Right lobe of liver (tissue), 6 donors: ENCODE results near the gene KRTAP4-1. TPM values are rescaled to one million over a fixed set of nuclear protein-coding genes. Genes with fewer than 3 reads are reported as not detected.

Experiments used
- ATAC-seq, 4 donors: fragments of 200-7000 bp; cut with Tn5 transposase; one replicate each; pipeline ENCODE4 v1.9.1; 2020; ENCODE audit warnings: mild to moderate bottlenecking in 4 of 4, moderate library complexity in 4 of 4
- DNase-seq, 3 donors: peaks; one replicate each; pipeline ENCODE4 v3.0.0-alpha.2; 2020
- H3K27ac ChIP-seq, 3 donors: fragments of 200-600 bp; one replicate each; pipeline ENCODE4 v1.8.0; 2022
- H3K27me3 ChIP-seq, 2 donors: fragments of 200-600 bp; one replicate each; pipeline ENCODE4 v1.8.0; 2022
- H3K36me3 ChIP-seq, 4 donors: fragments of 200-600 bp; sonication (generic) in 1 of 4; one replicate each; pipeline versions ENCODE4 v1.5.1 to v1.8.0; 2017 to 2022; ENCODE audit warnings: control low read depth in 1 of 4
- H3K4me1 ChIP-seq, 4 donors: fragments of 200-600 bp; sonication (generic) in 1 of 4; one replicate each; pipeline versions ENCODE4 v1.5.1 to v1.8.0; 2017 to 2022; ENCODE audit warnings: control low read depth in 1 of 4
- H3K4me3 ChIP-seq, 3 donors: fragments of 200-600 bp; one replicate each; pipeline ENCODE4 v1.8.0; 2022
- H3K9me3 ChIP-seq, 4 donors: fragments of 200-600 bp; sonication (generic) in 1 of 4; one replicate each; pipeline versions ENCODE4 v1.5.1 to v1.8.0; 2017 to 2022; ENCODE audit warnings: control low read depth in 1 of 4
- CTCF ChIP-seq, 4 donors: fragments of 200-600 bp in 3 of 4; fragments of 450-650 bp in 1 of 4; IDR thresholded peaks; one replicate each; pipeline versions ENCODE4 v1.5.1 to v1.8.0; 2016 to 2022; ENCODE audit warnings: antibody characterized with exemption in 4 of 4, mild to moderate bottlenecking in 2 of 4
- POLR2A ChIP-seq: fragments of 450-650 bp; IDR thresholded peaks from one replicate; pipeline ENCODE4 v1.6.1; 2017; ENCODE audit warnings: antibody characterized with exemption, mild to moderate bottlenecking
- WGBS: methylation state at CpG from one replicate; pipeline ENCODE4 v1.1.6; 2018; ENCODE audit warnings: low coverage, low lambda C conversion rate; ENCODE audit not compliant: insufficient coverage; ENCODE audit errors: missing lambda C conversion rate; 5-methylcytosine and 5-hydroxymethylcytosine counted together
- intact Hi-C, 2 donors: fragments of 100-400 bp; cut with DNase I; formaldehyde crosslinking; loops; one replicate each; pipeline versions ENCODE4 v1.11.2 to v1.14.1; 2022
- total RNA-seq, 6 experiments: library from RNA; depleted of rRNA in 2 of 6; stranded (reverse); fragments of >200 nt in 2 of 6; fragmentation: NEBNext Ultra II Directional in 3 of 6; extraction: Animal tissue kit (Norgen Biotek cat#: 25700) in 3 of 6; gene quantifications; one replicate each; pipeline versions ENCODE4 v1.1.0 to v1.2.4, GENCODE V29; 2016 to 2023
- donor health status: DM: no; HTN: yes; CAD: no.
- donor health status: DM: no; HTN: no; CAD: no.
- donor health status: DM: no; HTN: no; CAD: no.
- donor health status: DM: no; HTN: yes; CAD: no.
- donor health status: DM: no; HTN: yes; CAD: no.

KRTAP4-1 gene
- total RNA-seq, 6 experiments from 2014 or later: not detected

GRCh38 chr17:41226051-41226450 is 41.3 kb upstream of the KRTAP4-1 start:
- 76% methylated on average over 4 of the region's 6 CpGs for WGBS
- H3K4me1 ChIP-seq: no peaks in the 10 kb centered on the region
- no peak for TF ChIP-seq CTCF (IDR thresholded peaks at IDR 0.05)
- no peak for TF ChIP-seq POLR2A
- no peaks in the 10 kb centered on the region for H3K36me3 ChIP-seq
- H3K9me3 ChIP-seq: no peaks in the 10 kb centered on the region
- H3K27me3 ChIP-seq: no peaks in the 10 kb centered on the region
- no peak overlapping the region for H3K27ac ChIP-seq
- intact Hi-C loops: no loop called here
- no peak overlapping the region for H3K4me3 ChIP-seq
- ATAC-seq: no peak
- DNase-seq: no peak

- WGBS: 34% methylated on average over 2 of the region's 2 CpGs
- Histone ChIP-seq H3K36me3 (no peaks in the 10 kb centered on the region), H3K4me1 (no peaks in the 10 kb centered on the region), H3K27me3 (no peaks in the 10 kb centered on the region), H3K4me3 (no peak overlapping the region), H3K9me3 (no peaks in the 10 kb centered on the region), H3K27ac (no peak overlapping the region)
- TF ChIP-seq POLR2A (no peak), CTCF (IDR thresholded peaks at IDR 0.05) (no peak)
- no peak for ATAC-seq
- intact Hi-C loops: no loop called here
- no peak for DNase-seq
Measured at GRCh38 chr17:41223821-41224220, 39.1 kb upstream of the KRTAP4-1 start.

DNA sequence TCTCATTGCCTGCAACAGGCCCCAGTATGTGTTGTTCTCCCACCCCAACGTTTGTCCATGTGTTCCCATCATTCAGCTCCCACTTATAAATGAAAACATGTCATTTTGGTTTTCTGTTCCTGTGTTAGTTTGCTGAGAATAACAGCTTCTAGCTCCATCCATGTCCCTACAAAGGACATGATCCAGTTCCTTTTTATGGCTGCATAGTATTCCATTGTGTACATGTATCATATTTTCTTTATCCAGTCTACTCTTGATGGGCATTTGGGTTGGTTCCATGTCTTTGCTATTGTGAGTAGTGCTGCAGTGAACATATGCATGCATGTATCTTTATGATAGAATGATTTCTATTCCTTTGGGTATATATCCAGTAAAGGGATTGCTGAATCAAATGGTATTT is 31.0 kb upstream of the KRTAP4-1 start:
- Histone ChIP-seq H3K4me3 (no peak overlapping the region), H3K4me1 (no peaks in the 10 kb centered on the region), H3K36me3 (no peaks in the 10 kb centered on the region), H3K27ac (no peak overlapping the region), H3K27me3 (peaks cover 0 to 5% of the 10 kb centered on the region in 2 donors), H3K9me3 (no peaks in the 10 kb centered on the region)
- DNase-seq (no peak), ATAC-seq (no peak)
- no peak for TF ChIP-seq CTCF (IDR thresholded peaks at IDR 0.05)
- TF ChIP-seq POLR2A: no peak
- WGBS: 18% methylated on average over 1 of the region's 1 CpG
- intact Hi-C loops: no loop called here

GRCh38 chr17:41212524-41213169 is 27.9 kb upstream of the KRTAP4-1 start:
- no peak for DNase-seq
- 41% methylated on average over 5 of the region's 7 CpGs for WGBS

More at GRCh38 chr17:41212524-41213169, 27.9 kb upstream of the KRTAP4-1 start:
- Histone ChIP-seq H3K27ac (no peak overlapping the region), H3K9me3 (no peaks in the 10 kb centered on the region), H3K36me3 (no peaks in the 10 kb centered on the region), H3K27me3 (peaks cover 0 to 5% of the 10 kb centered on the region in 2 donors), H3K4me1 (no peaks in the 10 kb centered on the region), H3K4me3 (no peak overlapping the region)
- no peak for ATAC-seq
- intact Hi-C loops: no loop called here
- TF ChIP-seq POLR2A (no peak), CTCF (IDR thresholded peaks at IDR 0.05) (no peak)
